ENCODE measurements around the gene DQX1.

The DQX1 gene

GRCh38 chr2:74532222-74532621 is 6.2 kb upstream of the DQX1 start:
- peak overlapping the region; percentile 39 for H3K27ac Mint-ChIP-seq
- no peaks in the 10 kb centered on the region for H3K27me3 Mint-ChIP-seq
- intact Hi-C loops (cut with micrococcal nuclease), result loop anchor here (5.0 kb wide), 3 partner anchors 35 to 280 kb away; partner anchors contain the start of gene LBX2
- H3K4me3 Mint-ChIP-seq, result no peak overlapping the region
- peaks cover 36% of the 10 kb centered on the region for H3K4me1 Mint-ChIP-seq (ENCODE audit: low read depth)
- peaks cover 72% of the 10 kb centered on the region for H3K36me3 Mint-ChIP-seq (ENCODE audit: low read depth)
- H3K9me3 Mint-ChIP-seq, result no peaks in the 10 kb centered on the region

- peak overlapping the region; percentile 39 for H3K27ac Mint-ChIP-seq
- peaks cover 41% of the 10 kb centered on the region for H3K4me1 Mint-ChIP-seq (ENCODE audit: low read depth)
- no peak overlapping the region for H3K4me3 Mint-ChIP-seq
- H3K36me3 Mint-ChIP-seq (ENCODE audit: low read depth), result peaks cover 78% of the 10 kb centered on the region
- no peaks in the 10 kb centered on the region for H3K27me3 Mint-ChIP-seq
- intact Hi-C loops (cut with micrococcal nuclease), result loop anchor here (5.0 kb wide), 3 partner anchors 34 to 279 kb away; partner anchors contain the start of gene LBX2
- no peaks in the 10 kb centered on the region for H3K9me3 Mint-ChIP-seq
Observed at GRCh38 chr2:74531666-74532065, 5.6 kb upstream of the DQX1 start.

GRCh38 chr2:74530239-74531187 is 4.5 kb upstream of the DQX1 start:
- peak overlapping the region; percentile 97 for H3K27ac Mint-ChIP-seq
- H3K36me3 Mint-ChIP-seq (ENCODE audit: low read depth), result peaks cover 81% of the 10 kb centered on the region
- H3K4me1 Mint-ChIP-seq (ENCODE audit: low read depth), result peaks cover 48% of the 10 kb centered on the region
- H3K27me3 Mint-ChIP-seq, result no peaks in the 10 kb centered on the region
- peak overlapping the region; percentile 99 for H3K4me3 Mint-ChIP-seq
- no peaks in the 10 kb centered on the region for H3K9me3 Mint-ChIP-seq
- intact Hi-C loops (cut with micrococcal nuclease), result loop anchor here (5.0 kb wide), 3 partner anchors 33 to 278 kb away; partner anchors contain the start of gene LBX2

- H3K9me3 Mint-ChIP-seq, result no peaks in the 10 kb centered on the region
- peak within 1 kb of the TSS; percentile 99 for H3K4me3 Mint-ChIP-seq
- H3K4me1 Mint-ChIP-seq (ENCODE audit: low read depth), result peaks cover 48% of the 10 kb centered on the region
- peaks cover 75% of the 10 kb centered on the region for H3K36me3 Mint-ChIP-seq (ENCODE audit: low read depth)
- peak within 1 kb of the TSS; percentile 97 for H3K27ac Mint-ChIP-seq
- no peaks in the 10 kb centered on the region for H3K27me3 Mint-ChIP-seq
- intact Hi-C loops (cut with micrococcal nuclease), result loop anchor here (1.0 to 5.0 kb wide), 6 partner anchors 22 to 277 kb away; partner anchors contain the start of genes INO80B, LBX2, PCGF1 and TTC31
Observed at GRCh38 chr2:74529357-74530238, 3.6 kb upstream of the DQX1 start, which contains the start of the genes AUP1 and HTRA2. Gene AUP1, minus strand, starts transcription at chr2:74529706. Its CDS starts 77 bp downstream, at chr2:74529629. Gene HTRA2, plus strand, starts transcription at chr2:74529933. Its CDS starts 74 bp downstream, at chr2:74530007.

- peak overlapping the region; percentile 99 for H3K4me3 Mint-ChIP-seq
- H3K27ac Mint-ChIP-seq, result peak overlapping the region; percentile 97
- H3K9me3 Mint-ChIP-seq, result no peaks in the 10 kb centered on the region
- no peaks in the 10 kb centered on the region for H3K27me3 Mint-ChIP-seq
- peaks cover 67% of the 10 kb centered on the region for H3K36me3 Mint-ChIP-seq (ENCODE audit: low read depth)
- intact Hi-C loops (cut with micrococcal nuclease), result loop anchor here (1.0 to 2.0 kb wide), 3 partner anchors 21 to 74 kb away; partner anchors contain the start of genes INO80B, PCGF1 and TTC31
- peaks cover 48% of the 10 kb centered on the region for H3K4me1 Mint-ChIP-seq (ENCODE audit: low read depth)
Observed at GRCh38 chr2:74528600-74529356, 2.7 kb upstream of the DQX1 start.

GRCh38 chr2:74527741-74528140 is 1.7 kb upstream of the DQX1 start:
- intact Hi-C loops (cut with micrococcal nuclease), result loop anchor here (2.0 kb wide), 1 partner anchor 73 kb away; the partner anchor contains the start of gene INO80B
- H3K27ac Mint-ChIP-seq, result peak overlapping the region; percentile 97
- no peaks in the 10 kb centered on the region for H3K9me3 Mint-ChIP-seq
- H3K27me3 Mint-ChIP-seq, result peaks cover 2% of the 10 kb centered on the region
- peaks cover 56% of the 10 kb centered on the region for H3K36me3 Mint-ChIP-seq (ENCODE audit: low read depth)
- peaks cover 48% of the 10 kb centered on the region for H3K4me1 Mint-ChIP-seq (ENCODE audit: low read depth)
- no peak overlapping the region for H3K4me3 Mint-ChIP-seq

GRCh38 chr2:74526649-74527230 is 709 bp upstream of the DQX1 start:
- Mint-ChIP-seq H3K27me3 (peaks cover 8% of the 10 kb centered on the region), H3K4me3 (no peak overlapping the region), H3K27ac (peak overlapping the region; percentile 97), H3K36me3 (ENCODE audit: low read depth) (peaks cover 46% of the 10 kb centered on the region), H3K9me3 (no peaks in the 10 kb centered on the region), H3K4me1 (ENCODE audit: low read depth) (peaks cover 42% of the 10 kb centered on the region)
- intact Hi-C loops (cut with micrococcal nuclease), result no loop called here

GRCh38 chr2:74524955-74525716 is 895 bp downstream of the DQX1 start:
- Mint-ChIP-seq H3K4me1 (ENCODE audit: low read depth) (peaks cover 30% of the 10 kb centered on the region), H3K4me3 (no peak overlapping the region), H3K36me3 (ENCODE audit: low read depth) (peaks cover 36% of the 10 kb centered on the region), H3K27me3 (peaks cover 23% of the 10 kb centered on the region), H3K27ac (no peak overlapping the region), H3K9me3 (no peaks in the 10 kb centered on the region)
- intact Hi-C loops (cut with micrococcal nuclease), result no loop called here

- H3K36me3 Mint-ChIP-seq (ENCODE audit: low read depth), result peaks cover 31% of the 10 kb centered on the region
- peaks cover 30% of the 10 kb centered on the region for H3K4me1 Mint-ChIP-seq (ENCODE audit: low read depth)
- intact Hi-C loops (cut with micrococcal nuclease), result no loop called here
- peaks cover 34% of the 10 kb centered on the region for H3K27me3 Mint-ChIP-seq
- H3K27ac Mint-ChIP-seq, result no peak overlapping the region
- H3K4me3 Mint-ChIP-seq, result no peak overlapping the region
- no peaks in the 10 kb centered on the region for H3K9me3 Mint-ChIP-seq
Observed at GRCh38 chr2:74524005-74524404, 2.0 kb downstream of the DQX1 start.

GRCh38 chr2:74522516-74522915 is 3.5 kb downstream of the DQX1 start:
- Mint-ChIP-seq H3K27ac (no peak overlapping the region), H3K27me3 (peaks cover 49% of the 10 kb centered on the region), H3K9me3 (no peaks in the 10 kb centered on the region), H3K4me3 (no peak overlapping the region), H3K4me1 (ENCODE audit: low read depth) (peaks cover 21% of the 10 kb centered on the region), H3K36me3 (ENCODE audit: low read depth) (peaks cover 16% of the 10 kb centered on the region)
- intact Hi-C loops (cut with micrococcal nuclease), result no loop called here

GRCh38 chr2:74516650-74517049 is 9.4 kb downstream of the DQX1 start:
- H3K4me1 Mint-ChIP-seq (ENCODE audit: low read depth), result peaks cover 33% of the 10 kb centered on the region
- intact Hi-C loops (cut with micrococcal nuclease), result no loop called here
- no peaks in the 10 kb centered on the region for H3K9me3 Mint-ChIP-seq
- H3K27me3 Mint-ChIP-seq, result peaks cover 94% of the 10 kb centered on the region
- peak overlapping the region; percentile 72 for H3K4me3 Mint-ChIP-seq
- H3K27ac Mint-ChIP-seq, result no peak overlapping the region
- H3K36me3 Mint-ChIP-seq (ENCODE audit: low read depth), result no peaks in the 10 kb centered on the region

- H3K4me3 Mint-ChIP-seq, result peak overlapping the region; percentile 72
- no peaks in the 10 kb centered on the region for H3K36me3 Mint-ChIP-seq (ENCODE audit: low read depth)
- no peak overlapping the region for H3K27ac Mint-ChIP-seq
- H3K4me1 Mint-ChIP-seq (ENCODE audit: low read depth), result peaks cover 33% of the 10 kb centered on the region
- intact Hi-C loops (cut with micrococcal nuclease), result no loop called here
- peaks cover 94% of the 10 kb centered on the region for H3K27me3 Mint-ChIP-seq
- no peaks in the 10 kb centered on the region for H3K9me3 Mint-ChIP-seq
Observed at GRCh38 chr2:74515981-74516633, 9.9 kb downstream of the DQX1 start.

Measured in dendritic cell treated with granulocyte-macrophage colony-stimulating factor and Interleukin-4, amounts not matched to agents 40 ng/mL and 50 ng/mL, for 4 days (primary cell).